ENCODE measurements around the gene SPRY1.

GRCh38 chr4:123449780-123450179, 53.2 kb downstream of the SPRY1 start:
- TF ChIP-seq POLR2A (IDR thresholded peaks at IDR 0.05) (no peak), CTCF (IDR thresholded peaks at IDR 0.05) (no peak), POLR2AphosphoS5 (IDR thresholded peaks at IDR 0.05) (no peak), EP300 (IDR thresholded peaks at IDR 0.05; ENCODE audit: low read depth) (no peak)
